Activated CD4-positive, CD25-positive, alpha-beta regulatory T cell (primary cell): Measurements from ENCODE around the gene CEBPB.
A peak's percentile ranks its signal among the peaks of the same experiment; 100 is the strongest.
"Not testable (repeated sequence)": the region's sequence is repeated elsewhere in the genome, so short reads cannot be mapped to it uniquely, and the experiment has no call there.

ENCODE experiments used
- DNase-seq, 4 experiments: peaks; one replicate each; lab custom pipeline; 2025; lab: John Stamatoyannopoulos, UW

The CEBPB gene

DNA sequence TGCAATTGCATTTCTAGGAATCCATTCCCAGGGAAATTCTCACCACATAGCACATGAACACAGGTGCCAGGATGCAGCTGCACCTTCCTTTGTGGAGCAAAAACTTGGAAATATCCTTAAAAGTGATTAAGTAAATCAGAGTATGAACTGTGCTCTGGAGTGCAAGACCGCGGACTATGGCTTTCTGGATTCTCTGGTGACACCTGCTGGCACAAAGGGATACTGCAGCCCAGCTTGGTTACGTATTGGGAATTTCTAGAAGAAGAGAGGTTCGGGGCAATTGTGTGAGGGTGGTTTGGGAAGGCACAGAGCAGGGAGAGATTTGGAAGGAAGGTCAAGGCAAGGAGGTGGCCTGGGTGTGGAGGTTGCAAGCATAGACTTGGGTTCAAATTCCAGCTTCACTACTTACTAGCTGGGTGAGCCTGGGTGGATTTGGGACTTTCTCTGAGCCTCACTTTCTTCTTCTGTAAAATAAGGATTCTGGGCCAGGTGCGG lies 21.3 kb upstream of the CEBPB start:
- peak; percentile 53 to 84 (median 64) for DNase-seq

DNA sequence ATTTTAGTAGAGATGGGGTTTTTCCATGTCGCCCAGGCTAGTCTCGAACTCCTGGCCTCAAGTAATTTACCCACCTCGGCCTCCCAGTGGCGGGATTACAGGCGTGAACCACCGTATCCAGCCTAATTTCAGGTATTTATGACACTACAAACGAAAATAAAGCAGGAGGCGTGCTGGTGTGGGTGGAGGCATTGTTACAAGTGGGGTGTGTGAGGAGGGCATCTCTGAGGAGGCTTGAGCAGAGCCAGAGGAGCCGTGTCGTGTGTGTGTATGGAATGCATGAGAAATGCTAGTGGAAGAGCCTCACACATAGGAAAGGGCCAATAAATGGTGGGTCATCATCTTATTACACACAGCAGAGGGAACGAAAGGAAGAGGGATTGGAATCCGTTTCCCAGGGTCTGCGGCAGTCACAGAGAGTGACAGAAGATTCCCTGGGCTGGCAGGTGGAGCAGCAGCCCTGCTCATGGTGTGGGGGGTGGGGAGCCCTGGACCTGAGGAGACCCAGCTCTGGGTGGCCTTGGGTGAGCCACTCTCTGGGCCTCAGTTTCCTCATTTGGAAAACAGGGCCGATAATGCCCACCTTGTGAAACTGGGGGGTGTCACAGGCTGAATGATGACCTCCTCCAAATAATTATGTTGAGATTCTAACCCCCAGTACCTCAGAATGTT lies 19.9 kb upstream of the CEBPB start:
- DNase-seq: no peak

DNA sequence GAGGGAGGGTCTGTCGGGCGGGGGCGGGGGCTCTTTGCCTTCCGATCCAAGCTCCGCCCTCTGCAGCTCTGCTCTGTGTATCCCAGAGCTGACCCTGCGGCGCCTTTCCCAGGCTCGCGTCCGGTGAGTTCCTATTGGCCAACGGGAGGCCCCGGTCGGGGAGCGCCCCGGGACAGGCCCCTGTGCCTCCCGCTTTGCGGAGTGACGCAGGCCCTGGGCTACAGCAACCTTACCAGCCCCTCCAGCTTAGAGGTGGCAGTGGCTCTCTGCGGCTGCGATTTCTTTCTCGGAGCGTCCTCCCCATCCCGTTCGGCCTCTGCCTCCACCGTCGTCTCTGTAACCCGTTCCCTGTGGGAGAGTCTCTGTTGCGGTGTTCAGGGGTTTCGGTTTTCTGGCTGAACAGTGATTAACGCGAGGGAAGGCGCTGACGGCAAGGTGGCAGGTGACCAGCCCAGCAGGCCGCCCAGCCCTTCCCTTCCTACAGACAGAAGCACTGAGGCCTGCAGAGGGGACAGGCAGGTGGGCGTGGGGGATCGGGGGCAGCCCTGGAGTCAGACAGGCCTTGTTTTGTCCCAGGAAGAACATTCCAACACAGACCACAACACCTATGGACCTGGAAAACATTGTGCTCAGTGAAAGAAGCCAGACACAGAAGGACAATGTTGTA lies 18.1 kb upstream of the CEBPB start:
- no peak for DNase-seq

DNA sequence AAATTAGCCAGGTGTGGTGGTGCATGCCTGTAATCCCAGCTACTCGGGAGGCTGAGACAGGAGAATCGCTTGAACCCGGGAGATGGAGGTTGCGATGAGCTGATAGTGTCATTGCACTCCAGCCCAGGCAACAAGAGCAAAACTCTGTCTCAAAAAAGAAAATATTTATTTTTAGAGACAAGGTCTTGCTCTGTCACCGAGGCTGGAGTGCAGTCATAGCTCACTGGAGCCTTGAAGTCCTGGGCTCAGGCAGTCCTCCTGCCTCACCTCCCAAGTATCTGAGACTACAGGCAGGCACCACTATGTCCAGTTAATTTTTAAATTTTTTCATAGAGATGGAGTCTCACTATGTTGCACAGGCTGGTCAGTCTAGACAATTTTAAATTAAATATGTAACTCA lies 16.2 kb upstream of the CEBPB start:
- DNase-seq: no peak

DNA sequence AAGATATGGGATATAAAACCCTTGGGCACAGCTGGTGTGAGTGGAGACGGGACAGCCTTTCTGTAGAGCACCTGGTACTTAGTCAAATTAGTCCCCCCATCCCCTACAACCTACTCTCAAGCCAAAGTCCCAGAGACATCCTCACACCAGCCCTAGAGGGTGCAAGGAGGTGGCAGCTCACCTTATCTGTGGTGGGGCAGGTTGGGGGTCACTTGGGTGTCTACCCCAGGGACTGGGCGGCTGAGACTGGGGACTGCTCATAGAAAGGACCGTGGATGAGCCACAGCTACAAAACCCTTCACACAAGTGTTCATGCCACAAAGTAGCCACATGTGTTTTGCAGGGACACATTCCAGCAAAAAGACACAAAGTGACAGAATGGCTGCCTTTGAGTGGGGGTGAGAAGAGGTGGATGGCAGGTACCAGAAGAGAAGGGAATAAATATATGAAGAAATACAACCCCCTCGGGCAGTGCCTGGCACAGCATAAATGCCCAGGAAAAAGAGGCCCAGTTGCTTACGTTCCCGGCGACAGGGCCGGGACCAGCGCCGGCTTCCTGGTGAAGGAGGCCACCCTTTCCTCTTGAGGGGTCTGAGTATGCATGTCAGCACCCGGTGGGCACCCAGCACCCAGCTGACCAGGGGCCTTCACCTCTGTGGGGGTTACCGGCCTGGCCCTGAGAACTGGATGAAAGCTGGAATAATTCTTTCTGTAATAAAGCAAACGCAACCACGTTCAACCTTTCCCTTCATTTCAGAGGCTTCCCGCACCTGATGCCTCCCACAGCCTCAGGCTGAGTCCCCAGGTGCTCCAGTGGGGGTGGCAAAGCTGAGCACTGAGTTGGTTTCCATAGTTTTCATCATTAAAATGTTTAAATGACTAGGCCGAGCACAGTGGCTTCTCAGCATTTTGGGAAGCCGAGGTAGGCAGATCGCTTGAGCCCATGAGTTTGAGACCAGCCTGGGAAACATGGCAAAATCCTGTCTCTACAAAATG lies 14.4 kb upstream of the CEBPB start:
- DNase-seq: no peak

DNA sequence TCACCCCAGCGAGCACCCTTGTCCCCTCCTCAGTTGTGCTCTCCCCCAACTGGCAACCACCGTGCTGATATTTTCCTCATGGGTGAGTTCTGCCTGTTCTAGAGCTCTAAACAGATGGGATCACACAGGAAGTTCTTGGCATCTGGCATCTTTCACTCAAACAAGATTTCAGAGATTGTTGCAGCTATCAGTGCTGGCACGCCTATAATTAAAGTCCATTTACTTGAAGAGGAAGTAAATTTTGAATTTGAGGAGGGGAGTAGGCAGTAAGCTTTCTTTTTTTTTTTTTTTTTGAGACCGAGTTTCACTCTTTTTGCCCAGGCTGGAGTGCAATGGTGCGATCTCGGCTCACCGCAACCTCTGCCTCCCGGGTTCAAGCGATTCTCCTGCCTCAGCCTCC lies 12.0 kb upstream of the CEBPB start:
- DNase-seq: not testable (repeated sequence)

DNA sequence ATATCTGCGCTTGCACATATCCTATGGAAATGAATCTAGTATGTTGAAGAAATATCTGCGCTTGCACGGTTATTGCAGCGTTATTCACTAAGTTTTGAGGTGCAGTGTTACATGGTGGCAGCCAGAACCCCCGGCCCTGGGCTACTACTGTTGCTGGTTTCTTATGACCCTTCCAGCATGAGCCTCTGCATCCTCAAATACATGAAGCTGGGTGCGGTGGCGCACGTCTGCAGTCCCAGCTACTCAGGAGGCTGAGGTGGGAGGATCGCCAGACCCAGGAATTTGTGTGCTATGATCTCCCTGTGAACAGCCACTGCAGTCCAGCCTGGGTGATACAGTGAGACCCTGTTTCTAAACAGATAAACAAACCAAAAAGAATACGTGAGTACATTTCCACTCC lies 9.3 kb upstream of the CEBPB start:
- no peak for DNase-seq

DNA sequence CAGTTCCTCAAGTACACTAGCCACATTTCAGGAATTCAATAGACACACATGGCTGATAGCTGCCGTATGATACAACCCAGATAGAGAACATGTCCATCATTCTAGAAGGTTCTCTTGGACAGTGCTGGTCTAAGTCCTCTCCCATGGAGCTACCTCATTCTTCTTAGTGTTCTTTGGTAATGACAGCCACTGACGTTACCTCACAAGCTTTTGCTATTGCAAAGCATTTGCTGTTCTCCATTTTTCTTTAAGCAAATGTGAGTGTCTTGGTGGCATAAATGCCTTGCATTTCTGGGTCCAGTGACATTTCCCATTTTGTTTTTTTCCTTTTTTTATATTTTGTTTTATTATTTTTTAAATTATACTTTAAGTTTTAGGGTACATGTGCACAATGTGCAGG lies 8.3 kb upstream of the CEBPB start:
- no peak for DNase-seq

DNA sequence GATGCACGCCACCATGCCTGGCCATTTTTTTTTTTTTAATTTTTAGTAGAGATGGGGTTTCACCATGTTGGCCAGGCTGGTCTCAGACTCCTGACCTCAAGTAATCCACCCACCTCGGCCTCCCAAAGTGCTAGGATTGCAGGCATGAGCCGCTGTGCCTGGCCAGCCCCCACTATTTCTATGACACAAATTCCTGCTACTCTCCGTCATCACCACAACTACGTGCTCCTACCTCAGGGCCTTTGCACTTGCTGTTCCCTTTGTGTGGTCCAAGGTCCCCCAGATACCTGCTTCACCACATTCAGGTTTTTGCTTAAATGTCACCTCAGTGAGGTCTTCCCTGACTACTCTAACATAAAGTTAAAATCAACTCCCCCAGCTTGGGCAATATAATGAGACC lies 5.2 kb upstream of the CEBPB start:
- no peak for DNase-seq

DNA sequence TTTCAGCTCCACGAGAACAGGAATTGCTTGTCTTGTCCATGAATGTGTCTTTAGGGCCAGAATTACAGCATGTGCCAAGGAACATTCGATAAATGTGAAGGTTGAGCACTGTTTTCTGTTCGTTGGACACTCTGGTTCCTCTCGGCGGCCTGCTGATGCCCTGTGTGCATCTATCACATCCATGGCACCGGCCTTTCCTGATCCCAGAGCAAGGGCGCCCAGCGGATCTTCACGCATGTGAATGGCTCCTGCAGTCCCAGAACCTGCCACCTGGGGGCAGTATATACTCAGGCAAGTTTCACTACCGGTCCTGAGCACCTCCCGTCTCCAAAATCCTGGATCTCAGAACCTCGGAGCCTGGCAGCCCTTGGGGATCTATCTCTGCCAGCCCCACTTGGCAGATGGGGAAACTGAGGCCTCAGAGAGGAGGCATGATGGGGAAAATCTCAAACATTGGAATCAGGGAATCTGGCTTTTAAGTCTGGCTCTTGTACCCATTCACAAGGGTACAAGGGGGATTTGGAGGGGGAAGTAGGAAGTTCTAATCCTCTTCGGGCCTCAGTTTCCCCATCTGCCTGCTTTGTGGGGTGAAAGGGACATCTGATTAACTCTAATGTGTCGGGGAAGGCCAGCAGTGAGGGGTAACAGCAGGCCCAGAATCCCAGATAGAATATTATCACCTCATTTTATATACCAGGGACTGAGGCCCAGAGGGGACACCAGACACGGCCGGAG lies 4.3 kb upstream of the CEBPB start:
- DNase-seq: peak; percentile 65 to 97 (median 86)

DNA sequence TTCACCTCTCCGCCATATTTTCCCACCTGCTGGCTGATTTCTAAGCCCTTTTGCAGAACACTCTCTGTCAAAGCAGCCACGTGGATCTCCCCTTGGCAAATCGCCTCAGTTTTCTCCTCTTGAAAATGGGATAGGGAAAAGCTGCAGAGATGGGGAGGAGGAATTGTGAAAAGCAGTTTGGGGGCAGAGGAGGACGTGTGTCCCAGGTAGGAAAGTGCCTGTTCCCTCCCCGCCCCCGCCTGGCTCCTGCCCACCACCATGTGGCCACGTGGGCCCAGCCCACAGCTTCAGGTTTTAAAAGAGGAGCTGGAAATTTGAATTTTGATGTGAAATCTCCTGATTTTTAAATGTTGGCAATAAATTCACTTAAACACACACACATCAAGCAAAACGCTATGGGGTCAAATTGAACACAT lies 3.6 kb upstream of the CEBPB start:
- no peak for DNase-seq

DNA sequence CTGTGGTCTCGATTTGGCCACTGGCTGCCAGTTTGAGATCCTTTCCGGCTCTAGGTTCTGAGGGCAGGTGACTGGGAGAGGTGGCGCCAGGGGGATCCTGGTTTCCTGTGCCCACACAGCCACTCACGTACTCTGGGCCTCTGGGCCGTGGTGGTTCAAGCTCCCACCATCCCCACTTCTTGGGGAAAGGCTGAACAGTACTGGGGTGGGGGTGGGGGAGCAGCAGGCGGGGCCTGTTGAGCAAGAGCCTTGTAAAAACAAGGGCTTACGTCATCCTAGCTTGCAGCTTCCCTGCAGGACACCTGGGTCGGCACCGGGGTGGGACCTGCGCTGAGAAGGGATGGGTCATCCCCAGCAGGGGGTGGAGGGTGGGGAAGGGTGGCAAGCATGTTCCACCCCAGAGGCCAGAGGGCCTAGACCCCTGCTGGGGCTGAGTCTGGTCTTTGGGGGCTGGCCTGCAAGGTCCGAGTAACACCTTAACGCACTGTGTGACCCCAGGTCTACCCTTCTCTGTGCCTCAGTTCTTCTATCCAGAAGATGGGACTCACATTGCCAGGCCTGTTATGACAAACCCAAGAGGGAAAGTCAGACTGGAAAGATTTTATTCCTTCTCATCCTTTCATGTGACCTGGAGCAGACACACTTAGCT lies 3.1 kb upstream of the CEBPB start:
- DNase-seq: no peak

DNA sequence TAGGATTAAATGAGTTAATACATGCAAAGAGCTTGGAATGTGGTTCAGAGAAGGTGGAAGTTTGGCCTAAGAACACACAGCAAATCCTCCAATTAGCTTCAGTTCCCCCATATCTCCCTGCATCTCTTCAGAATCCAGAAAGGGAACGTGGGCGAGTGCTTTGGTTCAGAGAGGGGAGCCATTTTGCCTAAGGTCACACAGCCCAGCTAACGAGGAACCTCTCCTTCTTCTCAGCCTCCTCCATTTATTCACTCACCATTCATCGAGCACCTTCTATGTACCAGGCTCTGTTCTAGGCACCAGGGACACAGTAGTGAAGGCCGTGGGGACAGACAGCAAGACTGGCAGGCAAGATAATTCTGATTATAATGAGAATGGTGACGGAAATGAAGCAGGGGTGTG lies 2.3 kb upstream of the CEBPB start:
- DNase-seq: no peak

DNA sequence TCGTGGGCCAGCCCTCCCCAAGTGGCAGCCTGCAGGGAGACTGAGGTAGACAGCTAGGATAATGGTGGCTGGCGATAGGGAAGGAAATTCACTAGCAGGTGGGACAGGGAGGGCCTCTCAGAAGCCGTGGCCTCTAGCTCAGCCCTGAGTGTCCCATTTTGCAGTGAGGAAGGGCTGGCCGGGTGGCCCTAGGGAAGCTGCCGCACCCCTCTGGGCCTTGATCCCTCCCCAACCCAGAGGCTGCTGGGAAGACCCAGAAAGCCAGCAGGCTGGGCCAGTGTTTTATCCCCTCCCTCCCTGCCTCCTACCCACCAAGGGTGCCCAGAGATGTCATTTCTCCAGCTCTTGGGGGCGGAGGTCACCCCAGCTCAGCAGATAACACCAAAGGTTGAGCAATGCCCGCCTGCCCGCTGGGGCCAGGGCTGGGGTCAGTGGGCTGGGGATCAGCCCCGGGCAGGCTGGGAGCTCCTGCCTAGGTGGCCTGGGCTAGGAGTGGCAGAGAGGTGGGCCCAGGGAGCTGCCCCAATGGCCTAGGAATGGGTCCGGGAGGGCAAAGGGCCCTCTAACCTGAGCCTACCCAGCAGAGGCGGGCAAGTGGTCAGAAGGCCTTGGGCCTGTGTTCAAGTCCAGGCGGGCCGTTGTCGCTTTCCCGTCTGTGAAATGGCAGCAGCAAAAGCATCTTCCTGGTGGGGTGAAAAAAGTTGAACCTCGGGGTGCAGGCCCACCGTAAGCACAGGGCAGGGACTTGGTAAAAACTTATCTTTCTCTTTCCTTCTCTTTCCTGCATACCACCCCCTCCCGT lies 1.6 kb upstream of the CEBPB start:
- DNase-seq: no peak

DNA sequence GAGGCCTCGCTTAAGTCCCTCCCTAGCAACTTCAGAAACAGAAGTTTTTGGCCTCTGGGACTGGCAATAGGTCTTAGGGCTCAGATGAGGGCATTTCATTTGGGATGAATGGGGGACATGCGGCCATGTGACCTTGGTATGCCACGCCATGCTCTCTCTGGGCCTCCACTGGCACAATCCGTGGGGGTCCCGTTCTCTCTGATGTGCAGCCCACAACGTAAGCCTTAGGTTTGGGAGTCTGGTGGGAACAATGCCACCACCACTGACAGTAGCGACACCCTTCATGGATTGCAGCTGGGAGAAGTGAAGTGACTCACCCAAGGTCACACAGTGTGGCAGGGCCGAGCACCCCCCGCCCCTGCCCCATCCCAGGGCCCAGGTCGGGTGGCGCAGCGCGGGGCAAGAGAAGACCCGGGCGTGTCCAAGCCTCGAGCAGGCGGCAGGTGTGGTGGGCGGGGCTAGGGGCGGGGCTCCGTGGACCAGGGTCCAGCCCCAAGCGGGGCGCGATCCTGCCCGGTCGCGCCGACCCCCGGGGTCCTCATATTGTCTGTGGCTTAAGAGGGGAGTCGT lies 864 bp upstream of the CEBPB start:
- DNase-seq: peak in 2 of 4 experiments; percentile 14 to 38

DNA sequence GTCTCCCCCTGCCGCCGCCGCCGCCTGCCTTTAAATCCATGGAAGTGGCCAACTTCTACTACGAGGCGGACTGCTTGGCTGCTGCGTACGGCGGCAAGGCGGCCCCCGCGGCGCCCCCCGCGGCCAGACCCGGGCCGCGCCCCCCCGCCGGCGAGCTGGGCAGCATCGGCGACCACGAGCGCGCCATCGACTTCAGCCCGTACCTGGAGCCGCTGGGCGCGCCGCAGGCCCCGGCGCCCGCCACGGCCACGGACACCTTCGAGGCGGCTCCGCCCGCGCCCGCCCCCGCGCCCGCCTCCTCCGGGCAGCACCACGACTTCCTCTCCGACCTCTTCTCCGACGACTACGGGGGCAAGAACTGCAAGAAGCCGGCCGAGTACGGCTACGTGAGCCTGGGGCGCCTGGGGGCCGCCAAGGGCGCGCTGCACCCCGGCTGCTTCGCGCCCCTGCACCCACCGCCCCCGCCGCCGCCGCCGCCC lies 474 bp downstream of the CEBPB start:
- DNase-seq: peak; percentile 26 to 55 (median 45)

DNA sequence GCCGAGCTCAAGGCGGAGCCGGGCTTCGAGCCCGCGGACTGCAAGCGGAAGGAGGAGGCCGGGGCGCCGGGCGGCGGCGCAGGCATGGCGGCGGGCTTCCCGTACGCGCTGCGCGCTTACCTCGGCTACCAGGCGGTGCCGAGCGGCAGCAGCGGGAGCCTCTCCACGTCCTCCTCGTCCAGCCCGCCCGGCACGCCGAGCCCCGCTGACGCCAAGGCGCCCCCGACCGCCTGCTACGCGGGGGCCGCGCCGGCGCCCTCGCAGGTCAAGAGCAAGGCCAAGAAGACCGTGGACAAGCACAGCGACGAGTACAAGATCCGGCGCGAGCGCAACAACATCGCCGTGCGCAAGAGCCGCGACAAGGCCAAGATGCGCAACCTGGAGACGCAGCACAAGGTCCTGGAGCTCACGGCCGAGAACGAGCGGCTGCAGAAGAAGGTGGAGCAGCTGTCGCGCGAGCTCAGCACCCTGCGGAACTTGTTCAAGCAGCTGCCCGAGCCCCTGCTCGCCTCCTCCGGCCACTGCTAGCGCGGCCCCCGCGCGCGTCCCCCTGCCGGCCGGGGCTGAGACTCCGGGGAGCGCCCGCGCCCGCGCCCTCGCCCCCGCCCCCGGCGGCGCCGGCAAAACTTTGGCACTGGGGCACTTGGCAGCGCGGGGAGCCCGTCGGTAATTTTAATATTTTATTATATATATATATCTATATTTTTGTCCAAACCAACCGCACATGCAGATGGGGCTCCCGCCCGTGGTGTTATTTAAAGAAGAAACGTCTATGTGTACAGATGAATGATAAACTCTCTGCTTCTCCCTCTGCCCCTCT lies 1.1 kb downstream of the CEBPB start:
- DNase-seq: peak; percentile 47 to 55 (median 54)

DNA sequence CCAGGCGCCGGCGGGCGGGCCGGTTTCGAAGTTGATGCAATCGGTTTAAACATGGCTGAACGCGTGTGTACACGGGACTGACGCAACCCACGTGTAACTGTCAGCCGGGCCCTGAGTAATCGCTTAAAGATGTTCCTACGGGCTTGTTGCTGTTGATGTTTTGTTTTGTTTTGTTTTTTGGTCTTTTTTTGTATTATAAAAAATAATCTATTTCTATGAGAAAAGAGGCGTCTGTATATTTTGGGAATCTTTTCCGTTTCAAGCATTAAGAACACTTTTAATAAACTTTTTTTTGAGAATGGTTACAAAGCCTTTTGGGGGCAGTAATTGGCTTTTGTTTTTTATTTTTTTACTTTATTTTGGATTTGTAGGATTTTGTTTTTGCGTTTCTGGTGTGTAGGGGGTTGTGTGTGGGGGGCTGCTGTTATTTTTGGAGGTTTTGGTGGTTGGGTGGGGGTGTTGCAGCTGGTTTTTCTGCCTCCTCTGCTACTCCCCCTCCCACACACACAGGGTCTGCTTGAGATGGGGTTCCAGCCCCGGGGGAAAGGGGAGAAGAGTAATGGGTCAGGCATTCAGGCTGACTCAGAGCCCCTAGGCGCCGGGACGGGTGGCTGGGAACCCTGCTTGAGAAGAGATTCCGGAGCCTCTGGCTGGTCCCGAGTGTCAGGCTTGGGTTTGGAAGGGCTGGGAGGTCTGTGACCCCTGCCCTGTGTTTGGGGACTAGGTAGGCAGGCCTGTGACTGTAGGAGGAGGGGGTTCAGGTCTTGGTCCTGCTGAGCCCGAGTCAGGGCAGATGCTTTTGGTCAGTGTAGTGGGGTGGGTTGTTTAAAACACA lies 2.0 kb downstream of the CEBPB start:
- DNase-seq: peak; percentile 52 to 64 (median 58)
